Vagina (tissue), 2 donors: ENCODE data around the gene RNF167.

Experiments used
- CTCF ChIP-seq, 3 experiments: fragments of 450-650 bp in 2 of 3; fragments of 200-600 bp in 1 of 3; sonication (generic) in 1 of 3; IDR thresholded peaks; one replicate each; pipeline ENCODE4 v1.5.1; 2017 to 2019; ENCODE audit warnings: antibody characterized with exemption in 3 of 3, mild to moderate bottlenecking in 2 of 3, moderate library complexity in 2 of 3
- POLR2A ChIP-seq, 2 donors: fragments of 450-650 bp; IDR thresholded peaks; one replicate each; pipeline ENCODE4 v1.6.1; 2017; ENCODE audit warnings: antibody characterized with exemption in 2 of 2, mild to moderate bottlenecking in 2 of 2, moderate library complexity in 2 of 2
- POLR2AphosphoS5 ChIP-seq, 2 donors: sonication (generic); formaldehyde crosslinking; IDR thresholded peaks; one replicate each; pipeline ENCODE4 v1.9.0; 2017; ENCODE audit warnings: antibody characterized with exemption in 2 of 2, mild to moderate bottlenecking in 2 of 2, low read depth in 1 of 2; ENCODE audit not compliant: insufficient read depth in 1 of 2

- TF ChIP-seq CTCF (IDR thresholded peaks at IDR 0.05) = no peak
- TF ChIP-seq POLR2A (IDR thresholded peaks at IDR 0.05) = no peak
- no peak for TF ChIP-seq POLR2AphosphoS5 (IDR thresholded peaks at IDR 0.05; ENCODE audit: insufficient read depth in 1 of 2, low read depth in 1 of 2)
Measured at GRCh38 chr17:4946312-4946976, 6.4 kb downstream of the RNF167 start.
